H1 (cell line): ENCODE measurements around the gene ZDHHC19. TPM values are rescaled to one million over a fixed set of nuclear protein-coding genes. Genes with fewer than 3 reads are reported as not detected.

ENCODE experiments used
- CTCF ChIA-PET: fragments of 300-600 bp; sonication (Branson Sonifier 250); formaldehyde crosslinking; loops from one replicate; lab custom pipeline; 2021; ENCODE audit not compliant: partially characterized antibody; lab: Charles Lee
- POLR2A ChIA-PET: fragments of 300-600 bp; sonication (Branson Sonifier 250); formaldehyde crosslinking; loops from one replicate; lab custom pipeline; 2021; ENCODE audit warnings: inconsistent platforms; ENCODE audit not compliant: partially characterized antibody; lab: Charles Lee
- DNase-seq, 2 experiments: peaks; one replicate each; pipeline versions ENCODE4 v3.0.0 to v3.0.0-alpha.2; 2010 to 2022; ENCODE audit warnings: low spot score in 2 of 2, low read depth in 1 of 2, mixed read lengths in 1 of 2
- FAIRE-seq: peaks from 2 replicates; lab custom pipeline; 2011; peaks lifted over from hg19 to GRCh38; lab: Jason Lieb, UNC
- H2AFZ ChIP-seq: 2 replicates; pipeline ENCODE4 v1.8.1; 2012; ENCODE audit warnings: low read length, inconsistent platforms
- H2AK5ac ChIP-seq: 2 replicates; pipeline ENCODE4 v1.6.1; 2013; ENCODE audit warnings: low read depth, low read length
- H2BK120ac ChIP-seq: replicated peaks from 2 replicates; pipeline ENCODE3; 2013; ENCODE audit warnings: low read depth, low read length, inconsistent platforms
- H2BK12ac ChIP-seq: 2 replicates; pipeline ENCODE4 v1.6.1; 2013; ENCODE audit warnings: low read depth, low read length
- H2BK15ac ChIP-seq: 2 replicates; pipeline ENCODE4 v1.6.1; 2013; ENCODE audit warnings: low read length
- H2BK20ac ChIP-seq: 2 replicates; pipeline ENCODE4 v1.6.1; 2013; ENCODE audit warnings: low read length
- H2BK5ac ChIP-seq: 2 replicates; pipeline ENCODE4 v1.6.1; 2013; ENCODE audit warnings: low read depth, low read length
- H3K14ac ChIP-seq: 2 replicates; pipeline ENCODE4 v1.6.1; 2013; ENCODE audit warnings: inconsistent platforms; ENCODE audit not compliant: insufficient read length
- H3K18ac ChIP-seq: 2 replicates; pipeline ENCODE4 v1.6.1; 2013; ENCODE audit warnings: low read length; ENCODE audit errors: extremely low read depth
- H3K23ac ChIP-seq: 2 replicates; pipeline ENCODE4 v1.6.1; 2013; ENCODE audit warnings: inconsistent platforms; ENCODE audit not compliant: insufficient read length
- H3K23me2 ChIP-seq: 2 replicates; pipeline ENCODE4 v1.6.1; 2013; ENCODE audit warnings: low read depth, low read length
- H3K27ac ChIP-seq: 2 replicates; pipeline ENCODE4 v1.6.1; 2011; ENCODE audit warnings: low read depth, low read length, inconsistent platforms
- H3K27me3 ChIP-seq, 4 experiments: replicated peaks in 1 of 4; 1 replicate in 1 of 4; 2 replicates in 3 of 4; pipeline versions ENCODE4 v1.6.1 to v1.8.1; 2011 to 2013; ENCODE audit warnings: low read length in 3 of 4, mild to moderate bottlenecking in 3 of 4, inconsistent platforms in 2 of 4, mixed read lengths in 2 of 4, moderate library complexity in 1 of 4; ENCODE audit not compliant: control insufficient read depth in 3 of 4, insufficient read depth in 3 of 4; ENCODE audit errors: extremely low read depth in 1 of 4
- H3K36me3 ChIP-seq, 4 experiments: 2 replicates each; pipeline versions ENCODE4 v1.6.1 to v1.8.1; 2011 to 2013; ENCODE audit warnings: mild to moderate bottlenecking in 4 of 4, low read length in 3 of 4, moderate library complexity in 2 of 4, control low read depth in 1 of 4, inconsistent platforms in 1 of 4; ENCODE audit not compliant: insufficient read depth in 4 of 4, control insufficient read depth in 2 of 4
- H3K4ac ChIP-seq: replicated peaks from 2 replicates; pipeline ENCODE3; 2013; ENCODE audit warnings: low read length, low read depth, mixed read lengths, inconsistent platforms; ENCODE audit not compliant: insufficient read length
- H3K4me1 ChIP-seq, 4 experiments: replicated peaks in 1 of 4; 1 replicate in 1 of 4; 2 replicates in 3 of 4; pipeline versions ENCODE4 v1.6.1 to v1.8.1; 2011 to 2013; ENCODE audit warnings: low read length in 3 of 4, inconsistent platforms in 2 of 4, mixed read lengths in 1 of 4; ENCODE audit not compliant: insufficient read depth in 4 of 4, control insufficient read depth in 3 of 4
- H3K4me2 ChIP-seq, 2 experiments: 2 replicates each; pipeline versions ENCODE4 v1.6.1 to v1.8.1; 2011 to 2013; ENCODE audit warnings: low read depth in 2 of 2, low read length in 2 of 2, control low read depth in 1 of 2, inconsistent platforms in 1 of 2, mild to moderate bottlenecking in 1 of 2; ENCODE audit not compliant: insufficient read depth in 1 of 2
- H3K4me3 ChIP-seq, 4 experiments: fragments of 200-600, 300-600 bp in 1 of 4; sonication (generic), shearing (Covaris generic), sonication (Bioruptor Twin) in 1 of 4; 2 replicates each; pipeline versions ENCODE4 v1.5.1 to v1.8.1; 2011 to 2016; ENCODE audit warnings: low read length in 4 of 4, low read depth in 3 of 4, control low read depth in 2 of 4, inconsistent platforms in 2 of 4, mild to moderate bottlenecking in 2 of 4, mixed read lengths in 1 of 4, moderate library complexity in 1 of 4; ENCODE audit not compliant: insufficient read depth in 2 of 4; ENCODE audit errors: extremely low read depth in 1 of 4
- H3K56ac ChIP-seq: replicated peaks from 2 replicates; pipeline ENCODE3; 2013; ENCODE audit warnings: low read depth, mild to moderate bottlenecking, mixed read lengths, low read length, inconsistent platforms; ENCODE audit not compliant: insufficient read length
- H3K79me1 ChIP-seq: 2 replicates; pipeline ENCODE4 v1.6.1; 2013; ENCODE audit warnings: low read depth, low read length, control low read depth
- H3K79me2 ChIP-seq, 2 experiments: 2 replicates each; pipeline versions ENCODE4 v1.6.1 to v1.8.1; 2012 to 2013; ENCODE audit warnings: low read length in 2 of 2, mild to moderate bottlenecking in 2 of 2, inconsistent platforms in 1 of 2; ENCODE audit not compliant: insufficient read depth in 2 of 2, control insufficient read depth in 1 of 2
- H3K9ac ChIP-seq, 4 experiments: replicated peaks in 1 of 4; 1 replicate in 1 of 4; 2 replicates in 3 of 4; pipeline versions ENCODE4 v1.6.1 to v1.8.1; 2011 to 2013; ENCODE audit warnings: low read depth in 3 of 4, low read length in 3 of 4, control low read depth in 2 of 4, mild to moderate bottlenecking in 2 of 4, moderate library complexity in 2 of 4, inconsistent platforms in 1 of 4; ENCODE audit errors: extremely low read depth in 1 of 4
- H3K9me3 ChIP-seq, 2 experiments: 2 replicates each; pipeline versions ENCODE4 v1.6.1 to v1.8.1; 2012 to 2013; ENCODE audit warnings: mild to moderate bottlenecking in 2 of 2, moderate library complexity in 2 of 2, control low read depth in 1 of 2, inconsistent platforms in 1 of 2, low read depth in 1 of 2, low read length in 1 of 2, mixed read lengths in 1 of 2; ENCODE audit not compliant: insufficient read depth in 2 of 2
- H4K20me1 ChIP-seq, 2 experiments: replicated peaks in 1 of 2; 2 replicates each; pipeline versions ENCODE3 to v1.8.1; 2011 to 2013; ENCODE audit warnings: inconsistent platforms in 2 of 2, low read length in 2 of 2, mild to moderate bottlenecking in 1 of 2; ENCODE audit not compliant: insufficient read depth in 2 of 2, control insufficient read depth in 1 of 2
- H4K5ac ChIP-seq: 2 replicates; pipeline ENCODE4 v1.6.1; 2013; ENCODE audit warnings: low read length, low read depth, mixed read lengths, inconsistent platforms; ENCODE audit not compliant: insufficient read length
- H4K8ac ChIP-seq: 2 replicates; pipeline ENCODE4 v1.8.0; 2013; ENCODE audit warnings: mild to moderate bottlenecking, moderate library complexity, low read length, inconsistent platforms; ENCODE audit not compliant: insufficient read depth; ENCODE audit errors: extremely low read depth
- H4K91ac ChIP-seq: replicated peaks from 2 replicates; pipeline ENCODE3; 2013; ENCODE audit warnings: low read length, mixed read lengths, inconsistent platforms; ENCODE audit not compliant: insufficient read length
- ATF3 ChIP-seq: IDR thresholded peaks from 2 replicates; pipeline ENCODE4 v1.6.1; 2011; ENCODE audit warnings: low read depth, mild to moderate bottlenecking, low read length; ENCODE audit not compliant: insufficient read depth
- BCL11A ChIP-seq, 2 experiments: IDR thresholded peaks; one replicate each; pipeline ENCODE4 v1.6.1; 2011; ENCODE audit warnings: low read depth in 2 of 2, low read length in 2 of 2, mild to moderate bottlenecking in 2 of 2
- BRCA1 ChIP-seq: IDR thresholded peaks from 2 replicates; pipeline ENCODE4 v1.6.1; 2012; ENCODE audit warnings: low read depth, low read length, improper control_type of control experiment
- CBX5 ChIP-seq: fragments of 300-800, 300-1000 bp; sonication (generic); IDR thresholded peaks from 2 replicates; pipeline ENCODE4 v1.7.1; 2016; ENCODE audit warnings: antibody characterized with exemption, low read length, low read depth
- CTBP2 ChIP-seq: IDR thresholded peaks from 2 replicates; pipeline ENCODE4 v1.7.0; 2011; ENCODE audit warnings: borderline replicate concordance, mild to moderate bottlenecking, moderate library complexity, mixed read lengths, low read length; ENCODE audit not compliant: insufficient read depth, insufficient read length
- EP300 ChIP-seq, 2 experiments: IDR thresholded peaks; 1 replicate in 1 of 2; 2 replicates in 1 of 2; pipeline ENCODE4 v1.6.1; 2011 to 2012; ENCODE audit warnings: low read depth in 2 of 2, low read length in 2 of 2, mild to moderate bottlenecking in 2 of 2, borderline replicate concordance in 1 of 2, inconsistent platforms in 1 of 2, moderate library complexity in 1 of 2
- HDAC6 ChIP-seq: IDR thresholded peaks from one replicate; pipeline ENCODE4 v1.7.1; 2012; ENCODE audit warnings: low read depth, mild to moderate bottlenecking, inconsistent platforms, low read length, moderate library complexity
- MAFK ChIP-seq: IDR thresholded peaks from 2 replicates; pipeline ENCODE4 v1.6.1; 2012; ENCODE audit warnings: low read depth, mild to moderate bottlenecking, improper control_type of control experiment, low read length
- POLR2AphosphoS5 ChIP-seq: IDR thresholded peaks from 2 replicates; pipeline ENCODE4 v1.6.1; 2011; ENCODE audit warnings: low read depth, low read length
- RFX5 ChIP-seq: IDR thresholded peaks from 2 replicates; pipeline ENCODE4 v1.6.1; 2011; ENCODE audit warnings: low read depth, low read length, improper control_type of control experiment, borderline replicate concordance
- SAP30 ChIP-seq: fragments of 300-600 bp; sonication (generic); IDR thresholded peaks from 2 replicates; pipeline ENCODE4 v1.7.1; 2012; ENCODE audit warnings: low read length, moderate library complexity, mild to moderate bottlenecking, inconsistent platforms; ENCODE audit not compliant: insufficient read depth, insufficient replicate concordance
- TEAD4 ChIP-seq: IDR thresholded peaks from 2 replicates; pipeline ENCODE4 v1.6.1; 2012; ENCODE audit warnings: low read depth, low read length, inconsistent platforms, mixed read lengths
- YY1 ChIP-seq: IDR thresholded peaks from 2 replicates; pipeline ENCODE4 v1.6.1; 2011; ENCODE audit warnings: low read depth, mild to moderate bottlenecking, low read length
- whole genome bisulfite sequencing, 2 experiments: shearing (Covaris generic) in 1 of 2; methylation state at CpG; one replicate each; pipeline versions ENCODE4 v1.1.6 to v1.1.7; 2013 to 2015; ENCODE audit warnings: low lambda C conversion rate in 2 of 2, mixed read lengths in 2 of 2, inconsistent platforms in 1 of 2, low coverage in 1 of 2, missing lambda C conversion rate in 1 of 2; ENCODE audit not compliant: insufficient replicate concordance in 2 of 2, insufficient coverage in 1 of 2, insufficient read length in 1 of 2; ENCODE audit errors: extremely low coverage in 1 of 2, missing lambda C conversion rate in 1 of 2; 5-methylcytosine and 5-hydroxymethylcytosine counted together
- polyA plus RNA-seq, 7 experiments: library from polyadenylated mRNA; depleted of rRNA in 3 of 7; stranded (reverse) in 5 of 7; unstranded in 2 of 7; fragments of >200 nt in 5 of 7; fragments of 200-250 nt in 2 of 7; gene quantifications; 1 replicate in 5 of 7; 2 replicates in 1 of 7; 4 replicates in 1 of 7; pipeline versions ENCODE4 v1.2.1 to v1.2.3, GENCODE V29; 2011 to 2013; ENCODE audit warnings: missing spikeins in 2 of 7, mixed read lengths in 2 of 7
- total RNA-seq: library from RNA; stranded (reverse); fragmentation: NEBNext Ultra II Directional; extraction: Animal tissue kit (Norgen Biotek cat#: 25700); gene quantifications from 2 replicates; pipeline ENCODE4 v1.2.1, GENCODE V29; 2021

ZDHHC19 gene
- total and polyA plus RNA-seq, 2 of the 8 experiments (the other 6 are each of a cell fraction or from before 2014, with no cell fraction given): 2.5 to 4.1 TPM

DNA sequence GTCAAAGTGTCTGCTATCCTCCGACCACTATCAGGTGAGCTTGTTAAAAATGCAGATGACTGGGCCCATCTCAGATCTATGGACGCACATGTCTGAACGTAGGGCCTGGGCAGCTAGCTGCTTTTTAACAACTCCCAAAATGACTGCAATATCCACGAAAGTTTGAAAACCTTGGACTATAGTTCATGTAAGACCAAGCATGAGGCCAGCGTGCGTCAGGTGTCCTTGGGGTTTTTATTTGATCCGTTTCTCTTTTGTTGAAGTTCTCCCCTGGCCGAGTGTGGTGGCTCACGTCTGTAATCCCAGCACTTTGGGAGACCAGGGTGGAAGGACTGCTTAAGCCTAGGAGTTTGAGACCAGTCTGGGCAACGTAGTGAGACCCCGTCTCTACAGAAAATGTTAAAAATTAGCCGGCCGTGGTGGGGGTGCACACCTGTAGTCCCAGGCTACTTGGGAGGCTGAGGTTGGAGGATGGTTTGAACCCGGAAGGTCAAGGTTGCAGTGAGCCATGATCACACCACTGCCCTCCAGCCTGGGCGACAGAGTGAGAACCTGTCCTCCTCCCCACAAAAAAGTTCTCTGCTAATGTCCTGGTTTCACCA is 14.7 kb upstream of the ZDHHC19 start:
- H3K36me3 ChIP-seq: no peaks in the 10 kb centered on the region
- H4K8ac ChIP-seq: no peak overlapping the region
- H2BK15ac ChIP-seq: no peak overlapping the region
- no peak for DNase-seq
- H2AFZ ChIP-seq: no peak overlapping the region
- no peak overlapping the region for H4K91ac ChIP-seq
- no peaks in the 10 kb centered on the region for H3K79me2 ChIP-seq
- no peak overlapping the region for H3K56ac ChIP-seq
- ChIA-PET CTCF (interaction anchor here (0.7 to 1.5 kb wide), 2 partner anchors 11 to 270 kb away, joined by 3 read pairs; no protein-coding TSS in a partner anchor), POLR2A (interaction anchor here (1.0 to 1.4 kb wide), 3 partner anchors 10 to 147 kb away, joined by 3 read pairs; partner anchors contain the start of gene SLC51A)
- H3K4me1 ChIP-seq: peaks cover 0 to 6% (median 0%) of the 10 kb centered on the region in 4 experiments; a peak in 1 of 7 replicates
- H3K4me3 ChIP-seq: no peak overlapping the region
- no peak for FAIRE-seq
- no peaks in the 10 kb centered on the region for H3K79me1 ChIP-seq
- no peak overlapping the region for H2BK12ac ChIP-seq
- H4K20me1 ChIP-seq: no peaks in the 10 kb centered on the region
- H3K27me3 ChIP-seq: no peaks in the 10 kb centered on the region
- H3K23ac ChIP-seq: no peak overlapping the region
- no peak overlapping the region for H2BK120ac ChIP-seq
- no peak overlapping the region for H3K4me2 ChIP-seq
- no peak overlapping the region for H3K18ac ChIP-seq
- H4K5ac ChIP-seq: no peak overlapping the region
- no peak for TF ChIP-seq CBX5
- no peak for TF ChIP-seq BRCA1
- no peak for TF ChIP-seq POLR2AphosphoS5
- TF ChIP-seq HDAC6: no peak
- TF ChIP-seq CTBP2: no peak
- no peak for TF ChIP-seq EP300 (IDR thresholded peaks at IDR 0.05; ENCODE audit: borderline replicate concordance in 1 of 2, low read depth in 2 of 2, low read length in 2 of 2)
- no peak for TF ChIP-seq TEAD4
- no peak for TF ChIP-seq SAP30
- no peak for TF ChIP-seq YY1
- no peak for TF ChIP-seq RFX5
- no peak for TF ChIP-seq MAFK
- no peak for TF ChIP-seq BCL11A (IDR thresholded peaks at IDR 0.05; ENCODE audit: low read depth in 2 of 2, low read length in 2 of 2)
- TF ChIP-seq ATF3: no peak
- no peaks in the 10 kb centered on the region for H3K23me2 ChIP-seq
- no peak overlapping the region for H2BK20ac ChIP-seq
- H2AK5ac ChIP-seq: no peak overlapping the region
- no peak overlapping the region for H3K14ac ChIP-seq
- no peak overlapping the region for H3K9ac ChIP-seq
- WGBS, 2 experiments: 86% methylated on average over 15 of the region's 15 CpGs; no CpG with 5 or more reads in 1 of the 2 experiments
- no peaks in the 10 kb centered on the region for H3K9me3 ChIP-seq
- no peak overlapping the region for H3K27ac ChIP-seq
- no peak overlapping the region for H2BK5ac ChIP-seq
- no peak overlapping the region for H3K4ac ChIP-seq
